HG03571 (cell line): ENCODE data around the gene PER2.
"Not testable (repeated sequence)": the region's sequence is repeated elsewhere in the genome, so short reads cannot be mapped to it uniquely, and the experiment has no call there.

ENCODE experiments used
- ATAC-seq: cut with Tn5 transposase; IDR thresholded peaks from one replicate; pipeline ENCODE4 v1.9.1; 2021; ENCODE audit not compliant: unreplicated experiment

Gene PER2

DNA sequence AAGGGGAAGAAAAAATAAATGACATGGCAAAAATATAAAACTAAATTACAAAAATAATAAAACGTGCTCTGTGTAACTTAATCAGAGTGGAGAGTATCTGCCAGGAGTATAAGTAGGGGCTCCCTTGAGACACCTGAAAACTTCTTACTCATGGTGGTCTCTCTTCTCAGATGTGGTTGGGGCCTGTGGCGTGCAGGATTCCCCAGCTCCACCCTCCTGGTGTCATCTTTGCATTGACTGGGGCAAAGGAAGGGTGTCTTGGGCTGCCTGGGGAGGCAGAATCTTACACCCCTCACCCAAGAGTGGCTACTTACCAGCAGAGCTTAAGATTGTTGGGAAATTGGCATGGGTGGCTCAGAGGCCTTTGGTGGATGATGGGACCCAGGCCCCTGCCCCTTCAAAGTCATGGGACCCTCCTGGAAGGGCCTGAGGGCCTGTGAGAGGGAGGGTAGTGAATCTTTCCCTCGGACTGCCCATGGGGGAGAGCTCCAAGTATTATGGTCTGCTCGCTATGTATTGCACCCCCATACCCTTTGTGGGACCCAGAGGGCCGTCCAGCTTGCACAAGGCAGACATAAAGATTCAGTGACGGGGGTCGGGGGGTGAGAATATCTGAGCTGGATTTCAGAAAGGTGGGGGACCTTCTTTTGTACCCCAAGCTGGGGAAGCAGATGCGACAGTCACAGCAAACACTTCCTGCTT lies 25.0 kb upstream of the PER2 start:
- ATAC-seq: no peak

DNA sequence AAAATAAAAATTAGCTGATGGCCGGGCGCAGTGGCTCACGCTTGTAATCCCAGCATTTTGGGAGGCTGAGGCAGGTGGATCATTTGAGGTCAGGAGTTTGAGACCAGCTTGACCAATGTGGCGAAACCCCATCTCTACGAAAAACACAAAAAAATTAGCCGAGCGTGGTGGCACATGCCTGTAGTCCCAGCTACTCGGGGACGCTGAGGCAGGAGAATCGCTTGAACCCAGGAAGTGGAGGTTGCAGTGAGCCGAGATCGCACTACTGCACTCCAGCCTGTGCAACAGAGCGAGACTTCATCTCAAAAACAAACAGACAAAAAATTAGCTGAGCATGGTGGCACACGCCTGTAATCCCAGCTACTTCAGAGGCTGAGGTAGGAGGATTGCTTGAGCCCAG lies 22.3 kb upstream of the PER2 start:
- not testable (repeated sequence) for ATAC-seq

DNA sequence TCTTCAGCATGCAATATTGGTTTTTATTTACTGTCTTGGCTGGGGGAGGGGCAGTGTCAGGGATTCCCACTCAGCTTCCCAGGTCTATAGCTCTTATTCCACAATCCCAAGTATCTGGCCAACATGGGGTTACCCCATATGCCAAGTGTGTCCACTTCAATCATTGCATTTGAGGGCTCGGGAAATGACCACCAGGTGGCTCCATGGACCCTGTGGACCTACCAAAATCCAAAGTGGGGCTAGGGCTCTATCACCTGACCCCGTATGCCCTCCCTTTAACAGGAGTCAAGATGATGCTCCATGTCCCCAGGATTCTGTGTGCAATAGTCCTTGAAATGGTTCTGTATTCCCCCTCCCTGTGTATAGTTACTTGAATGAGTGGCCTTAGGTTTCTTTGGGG lies 19.8 kb upstream of the PER2 start:
- ATAC-seq: no peak

DNA sequence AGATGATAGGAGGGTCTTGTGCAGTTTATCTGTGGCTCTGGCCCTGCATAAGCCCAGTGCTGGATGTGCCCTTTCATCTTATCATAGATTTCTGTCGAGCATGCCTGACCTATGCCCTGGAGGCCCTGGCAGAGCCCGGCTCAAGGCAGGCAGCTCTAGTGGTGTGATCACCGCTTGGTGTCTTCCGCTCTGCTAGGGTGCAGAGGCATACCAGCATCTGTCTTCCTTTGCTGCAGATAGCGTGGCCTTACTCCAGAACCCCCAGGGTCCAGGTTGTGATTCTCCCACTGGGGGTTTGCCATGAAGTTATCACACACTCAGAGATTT lies 18.2 kb upstream of the PER2 start:
- no peak for ATAC-seq

DNA sequence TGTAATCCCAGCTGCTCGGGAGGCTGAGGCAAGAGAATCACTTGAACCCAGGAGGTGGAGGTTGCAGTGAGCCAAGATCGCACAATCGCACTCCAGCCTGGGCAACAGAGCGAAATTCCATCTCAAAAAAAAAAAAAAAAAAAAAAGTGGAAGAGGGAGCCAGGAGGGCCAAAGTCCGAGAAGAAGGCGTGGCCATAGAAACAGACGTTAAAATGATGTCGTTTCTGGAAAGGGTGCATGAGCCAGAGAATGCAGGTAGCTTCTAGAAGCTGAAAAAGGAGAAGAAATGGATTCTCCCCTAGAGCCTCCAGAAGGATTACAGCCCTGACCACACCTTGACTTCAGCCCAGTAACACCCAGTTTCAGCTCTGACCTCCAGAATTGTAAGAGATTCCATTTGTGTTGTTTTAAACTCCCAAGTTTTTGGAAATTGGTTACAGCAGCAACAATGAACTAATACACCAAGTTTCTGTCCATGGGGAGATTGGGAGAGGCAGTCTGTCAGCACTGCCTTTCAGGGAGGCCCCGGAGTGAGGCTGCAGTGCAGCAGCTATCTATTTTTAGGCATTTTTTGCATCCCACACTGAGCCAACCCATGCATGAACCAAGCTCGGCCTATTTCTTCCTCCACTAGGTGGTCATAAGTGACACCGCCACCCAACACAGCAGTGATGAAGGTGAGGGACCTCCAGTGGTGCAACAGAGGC lies 17.7 kb upstream of the PER2 start:
- no peak for ATAC-seq

DNA sequence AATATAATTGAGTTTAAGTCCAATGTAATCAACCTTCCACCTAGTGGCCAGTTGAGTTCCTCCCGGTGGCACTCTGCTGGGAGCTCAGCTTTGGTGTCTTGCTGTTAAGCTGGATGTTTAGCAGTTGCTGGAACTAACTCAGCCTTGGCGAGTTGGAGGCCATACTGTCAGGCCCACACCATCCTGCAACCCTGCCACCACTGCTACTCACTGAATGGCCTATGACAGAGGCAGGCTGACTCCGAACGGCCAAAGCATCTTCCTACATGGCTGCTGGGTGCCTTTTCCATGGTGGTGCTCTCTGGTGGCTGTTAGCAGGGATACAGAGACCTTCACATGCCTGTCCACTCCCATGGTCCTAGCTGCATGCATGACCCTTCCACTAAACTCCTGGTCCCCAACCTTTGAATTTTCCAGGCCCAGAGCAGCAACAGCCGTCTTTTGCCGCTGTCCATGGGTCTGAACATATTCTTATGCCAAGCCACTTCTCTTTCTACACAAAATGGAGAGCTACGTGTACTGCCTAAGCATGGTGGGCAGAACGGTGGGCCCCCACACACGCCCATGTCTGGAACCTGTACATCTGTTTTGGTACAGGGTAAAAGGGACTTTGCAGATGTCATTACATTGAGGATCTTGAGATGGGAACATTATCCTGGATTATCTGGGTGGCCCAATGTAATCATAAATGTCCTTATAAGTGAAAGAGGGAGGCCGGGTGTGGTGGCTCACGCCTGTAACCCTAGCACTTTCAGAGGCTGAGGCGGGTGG lies 16.9 kb upstream of the PER2 start:
- no peak for ATAC-seq

DNA sequence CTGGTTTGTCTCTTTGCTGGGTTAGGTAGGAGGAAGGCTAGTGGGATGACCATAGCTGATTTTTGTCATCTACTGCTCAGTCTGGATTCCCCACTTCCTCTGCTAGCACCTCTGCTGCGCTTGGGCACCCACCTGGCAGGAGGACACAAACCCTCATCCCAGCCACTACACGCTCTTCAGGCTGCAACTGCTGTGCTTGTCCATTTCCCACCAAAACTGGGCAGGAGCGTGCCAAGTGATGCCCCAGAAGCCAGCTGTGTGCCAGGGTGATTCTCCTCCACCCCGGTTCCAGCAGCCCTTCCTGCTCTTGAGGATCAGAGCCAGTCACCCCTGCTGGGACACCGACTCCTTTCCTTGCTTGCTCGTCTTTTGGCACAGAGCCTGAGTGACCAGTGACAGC lies 15.7 kb upstream of the PER2 start:
- ATAC-seq: no peak

DNA sequence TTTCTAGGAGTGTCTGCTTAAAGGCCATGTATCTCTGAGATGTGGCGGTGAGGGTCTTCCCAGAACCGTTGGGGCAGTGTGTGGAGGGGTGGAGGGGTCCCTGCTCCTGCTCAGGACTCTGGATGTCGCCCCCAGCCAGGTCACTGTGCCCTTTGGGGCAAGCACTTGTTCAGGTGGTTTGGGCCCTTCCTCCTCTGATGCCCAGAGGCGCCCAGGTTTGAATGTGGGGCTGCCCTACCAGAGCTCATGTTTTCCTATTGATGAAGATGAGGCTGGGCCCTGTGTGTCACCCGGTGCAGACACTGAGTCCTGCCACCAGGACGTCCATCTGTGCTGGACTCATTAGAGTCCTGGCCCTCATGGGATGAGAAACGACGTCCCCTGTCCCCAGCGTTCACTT lies 14.3 kb upstream of the PER2 start:
- ATAC-seq: no peak

DNA sequence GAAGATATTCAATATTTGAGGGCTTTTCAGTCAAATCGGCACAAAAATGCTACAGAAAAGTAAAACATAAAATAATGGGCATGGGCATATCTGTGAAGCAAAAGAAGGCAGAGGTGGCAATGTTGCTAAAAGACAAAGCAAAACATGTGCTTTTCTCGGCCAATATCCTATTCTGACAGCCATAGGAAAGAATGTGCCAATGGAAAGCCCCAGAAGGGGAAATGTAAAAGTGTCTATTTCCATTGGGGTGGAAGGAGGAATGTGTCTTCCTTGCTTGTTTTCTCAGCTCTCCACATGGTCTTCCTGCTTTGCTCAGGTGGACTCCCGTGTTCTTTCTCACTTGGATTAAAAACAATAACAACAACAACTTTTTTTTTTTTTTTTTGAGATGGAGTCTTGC lies 13.7 kb upstream of the PER2 start:
- ATAC-seq: no peak

DNA sequence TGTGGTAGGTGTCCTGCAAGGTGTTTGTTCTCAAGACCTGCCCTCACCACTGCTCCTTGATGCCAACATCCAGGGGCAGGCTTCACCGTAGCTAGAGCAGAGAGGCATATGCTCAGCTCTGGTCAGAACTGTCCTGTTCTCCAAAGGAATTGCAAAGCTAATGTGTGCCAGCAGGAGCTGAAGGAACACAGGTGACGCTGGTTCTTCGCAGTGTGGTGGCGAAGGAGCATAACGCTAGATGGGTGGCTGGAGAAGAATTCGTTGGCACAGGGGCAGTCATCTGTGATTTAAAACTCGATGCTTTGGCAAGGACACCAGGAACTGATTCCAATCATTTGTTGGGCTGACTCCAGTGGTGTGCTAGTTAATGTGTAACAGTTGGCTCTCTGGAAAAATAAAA lies 11.4 kb upstream of the PER2 start:
- ATAC-seq: no peak

DNA sequence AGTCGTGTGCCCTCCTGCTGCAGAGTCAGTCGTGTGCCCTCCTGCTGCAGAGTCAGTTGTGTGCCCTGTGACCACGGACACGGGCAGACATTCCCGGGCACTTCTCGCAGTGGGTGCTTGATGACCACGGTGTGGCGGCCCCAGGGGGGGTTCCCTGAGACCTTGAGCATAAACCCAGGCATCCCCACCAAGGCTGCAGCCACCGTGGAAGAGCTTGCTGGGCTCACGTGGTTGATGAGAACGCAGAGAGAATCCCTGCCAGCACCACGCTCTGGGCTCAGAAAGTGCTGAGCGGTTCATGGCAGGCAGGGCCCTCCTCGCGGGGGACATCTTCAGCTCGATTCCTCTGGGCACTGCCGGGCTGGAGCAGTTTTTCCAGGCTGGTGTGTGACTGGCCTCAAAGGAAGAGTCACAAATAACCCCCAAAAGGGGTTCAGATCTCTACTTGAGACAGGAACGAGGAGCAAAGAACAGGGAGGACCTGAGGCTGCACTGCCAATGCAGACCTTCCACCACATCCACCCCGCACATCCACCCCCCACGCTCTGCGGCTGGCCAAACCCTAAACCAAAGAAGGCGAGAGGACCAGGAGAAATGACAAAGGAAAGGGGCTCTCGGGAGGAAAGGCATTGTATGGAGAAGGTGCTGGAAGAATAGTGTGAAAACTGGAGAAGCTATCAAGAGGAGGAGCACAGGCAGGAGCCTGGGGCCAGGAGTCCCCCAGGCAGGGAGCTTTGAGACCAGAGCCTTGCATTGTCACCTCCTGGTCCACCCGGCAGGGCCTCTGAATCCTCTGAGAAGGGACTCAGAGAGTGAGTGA lies 8.4 kb upstream of the PER2 start:
- ATAC-seq: no peak

DNA sequence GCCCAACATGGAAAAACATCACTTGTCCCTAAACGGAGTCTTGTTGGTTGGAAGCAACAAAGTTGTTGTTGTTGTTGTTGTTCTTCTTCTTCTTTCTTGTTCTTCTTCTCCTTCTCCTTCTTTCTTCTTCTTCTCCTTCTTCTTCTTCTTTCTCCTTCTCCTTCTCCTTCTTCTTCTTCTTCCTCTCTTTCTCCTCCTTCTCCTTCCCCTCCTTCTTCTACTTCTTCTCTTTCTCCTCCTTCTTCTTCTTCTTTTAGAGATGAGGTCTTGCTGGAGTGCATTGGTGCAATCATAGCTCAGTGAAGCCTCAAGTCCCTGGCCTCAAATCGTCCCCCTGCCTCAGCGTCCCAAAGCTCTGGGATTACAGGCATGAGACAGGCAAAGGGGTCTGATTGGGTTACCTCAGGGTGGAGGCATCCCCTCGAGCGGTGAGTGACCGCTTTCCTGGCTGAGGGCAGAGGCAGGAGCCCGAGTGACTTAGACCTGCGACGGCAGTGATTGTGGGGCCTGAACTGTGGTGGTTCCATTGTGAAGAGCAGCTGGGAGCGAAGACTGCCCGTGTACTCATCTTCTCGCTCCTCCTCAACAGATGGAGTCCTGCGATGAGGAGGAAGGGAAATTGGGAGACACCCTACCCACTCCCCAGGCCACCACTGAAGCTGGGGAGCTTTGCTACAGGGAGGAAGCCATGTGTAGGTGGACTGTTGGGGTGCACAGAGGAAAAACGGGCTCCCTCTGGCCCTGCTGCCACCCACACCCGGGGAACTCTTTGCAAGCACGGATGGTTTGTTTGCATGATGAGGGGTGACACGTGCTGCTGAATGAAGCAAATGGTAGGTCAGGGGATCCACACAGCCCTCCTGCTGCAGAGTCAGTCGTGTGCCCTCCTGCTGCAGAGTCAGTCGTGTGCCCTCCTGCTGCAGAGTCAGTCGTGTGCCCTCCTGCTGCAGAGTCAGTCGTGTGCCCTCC lies 7.0 kb upstream of the PER2 start:
- ATAC-seq: no peak

DNA sequence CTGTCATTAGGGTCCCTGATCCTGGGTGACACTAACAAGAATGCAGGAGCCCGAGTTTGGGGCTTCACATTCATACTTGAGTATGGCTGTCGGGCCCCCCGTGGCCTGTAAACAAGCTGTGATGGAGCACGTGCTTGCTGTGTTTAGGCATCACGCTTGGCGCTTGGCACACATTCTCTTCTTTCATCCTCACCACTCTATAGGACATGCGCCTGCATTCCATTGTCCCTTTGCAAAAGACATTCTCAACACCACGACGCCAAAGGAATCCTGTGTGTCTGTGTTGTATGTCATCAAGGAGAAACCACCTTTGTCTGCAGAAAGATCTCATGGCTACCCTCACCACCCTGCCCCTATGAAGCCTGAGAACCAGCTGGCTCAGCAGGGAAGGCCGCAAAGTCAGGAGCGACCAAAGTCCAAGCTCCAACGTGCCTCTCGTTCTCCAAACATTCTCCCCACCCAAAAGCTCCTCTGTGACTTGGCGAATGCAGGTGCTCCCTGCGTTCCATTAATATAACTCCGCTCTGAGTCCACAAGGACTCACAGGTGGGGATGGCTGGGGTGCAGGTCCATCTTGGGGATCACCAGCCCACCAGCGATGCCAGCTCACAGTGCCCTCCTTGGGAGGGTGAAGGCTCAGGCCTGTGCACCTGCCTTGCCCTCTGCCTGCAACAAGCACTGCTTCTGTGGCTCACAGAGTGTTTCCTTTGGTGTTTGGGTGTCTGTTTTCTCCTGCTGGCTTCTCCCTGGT lies 6.2 kb upstream of the PER2 start:
- ATAC-seq: no peak

DNA sequence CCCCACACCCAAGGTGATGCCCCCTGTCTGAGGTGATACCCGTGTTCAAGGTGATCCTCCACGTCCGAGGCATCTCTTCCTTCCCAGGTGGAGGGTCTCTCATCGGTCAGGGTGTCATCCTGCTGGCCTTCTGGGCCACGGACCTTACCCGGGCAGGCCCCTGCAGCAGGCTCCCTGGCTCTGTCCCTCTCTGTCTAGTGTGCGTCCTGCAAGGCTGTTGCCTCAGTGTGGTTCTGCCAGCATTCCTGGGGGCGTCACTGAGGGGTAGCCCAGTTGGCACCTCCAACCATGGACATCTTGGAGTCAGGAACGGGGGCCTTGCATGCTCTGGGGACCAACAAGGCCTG lies 5.6 kb upstream of the PER2 start:
- no peak for ATAC-seq

DNA sequence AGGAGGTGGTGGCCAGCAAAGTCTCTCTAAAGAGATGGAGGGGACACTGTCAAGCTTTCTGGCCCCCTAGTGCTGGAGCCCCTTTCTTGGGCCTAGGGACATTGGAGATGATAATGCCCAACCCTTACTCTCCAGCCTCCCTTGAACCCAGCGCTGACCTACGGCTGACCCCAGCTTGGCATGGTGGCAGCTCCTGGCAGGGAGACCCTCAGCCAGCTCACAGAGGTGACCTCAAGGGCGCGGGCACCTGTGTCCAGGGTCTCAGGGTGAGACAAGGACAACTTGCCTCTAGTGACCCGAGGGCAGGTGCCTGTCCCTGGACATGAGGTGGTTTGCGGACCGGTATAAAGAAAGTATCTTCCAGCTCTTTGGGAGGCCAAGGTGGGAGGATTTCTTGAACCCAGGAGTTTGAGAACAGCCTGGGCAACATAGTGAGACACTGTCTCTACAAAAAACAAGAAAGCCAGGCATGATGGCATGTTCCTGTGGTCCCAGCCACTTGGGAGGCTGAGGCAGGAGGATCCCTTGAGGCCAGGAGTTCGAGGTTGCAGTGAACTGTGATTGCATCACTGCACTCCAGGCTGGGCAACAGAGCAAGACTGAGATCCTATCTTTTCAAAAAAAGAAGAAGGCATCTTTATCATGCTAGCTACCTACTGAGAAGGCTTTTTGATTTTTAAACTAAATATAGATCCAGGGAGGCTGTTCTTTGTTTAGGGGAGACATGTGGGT lies 3.3 kb upstream of the PER2 start:
- no peak for ATAC-seq

DNA sequence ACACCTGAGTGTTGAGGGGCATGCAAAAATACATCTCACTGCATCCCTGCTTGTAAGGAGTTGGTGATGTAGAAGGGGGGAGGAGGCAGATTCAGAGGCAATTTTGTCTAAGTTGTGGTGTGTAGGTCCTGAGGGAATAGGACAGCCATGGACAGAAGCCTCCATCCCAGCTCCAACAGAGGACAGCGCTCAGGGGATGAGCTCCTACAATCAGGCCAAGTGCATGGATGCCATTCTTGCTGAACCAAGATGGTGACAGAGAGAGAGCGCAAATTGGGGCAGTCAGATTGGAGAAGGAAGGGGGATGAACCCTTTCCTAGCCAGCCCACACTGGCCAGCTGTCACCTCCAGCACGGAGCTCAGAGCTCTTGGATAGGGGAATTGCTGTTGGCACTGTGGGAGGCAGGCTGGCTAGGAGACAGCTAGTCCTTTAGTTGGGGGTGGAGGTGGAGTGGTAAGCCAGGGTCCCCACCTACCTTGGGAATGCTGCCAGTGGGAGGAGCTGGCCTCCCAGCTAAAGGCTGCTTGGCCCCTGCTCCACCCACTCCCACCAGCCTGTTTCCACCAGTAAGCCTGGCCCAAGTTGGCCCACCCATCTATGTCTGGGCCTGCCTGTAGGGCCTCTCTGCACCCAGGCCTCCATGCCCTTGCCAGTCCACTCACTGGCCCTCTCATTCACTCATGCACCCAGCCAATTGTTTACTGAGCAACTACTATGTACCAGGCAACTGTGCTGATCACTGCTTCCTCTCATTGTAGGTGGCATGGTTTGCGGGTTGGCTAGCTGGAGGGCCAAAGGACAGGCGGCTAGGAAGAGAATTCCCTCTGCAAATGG lies 2.5 kb upstream of the PER2 start:
- ATAC-seq: no peak

DNA sequence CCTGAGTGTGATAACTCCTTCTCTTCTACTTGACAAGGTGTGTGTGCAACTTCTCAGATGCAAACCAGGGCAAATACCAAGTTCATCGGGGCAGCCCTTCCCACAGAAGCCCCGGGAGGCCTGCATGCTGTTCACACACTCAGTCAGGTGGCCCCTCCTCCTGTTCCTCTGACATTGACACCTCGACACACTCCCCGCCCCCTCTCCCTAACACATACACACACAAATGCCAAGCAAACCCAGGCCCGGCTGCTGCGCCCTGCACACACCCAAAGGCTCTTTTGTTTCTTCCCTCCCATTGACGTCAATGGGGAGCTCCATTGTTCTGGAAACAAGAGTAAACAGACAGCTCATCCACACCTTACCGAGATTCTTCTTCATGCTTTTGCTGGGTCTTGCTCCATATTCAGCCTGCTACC lies 1.7 kb upstream of the PER2 start:
- ATAC-seq: no peak

DNA sequence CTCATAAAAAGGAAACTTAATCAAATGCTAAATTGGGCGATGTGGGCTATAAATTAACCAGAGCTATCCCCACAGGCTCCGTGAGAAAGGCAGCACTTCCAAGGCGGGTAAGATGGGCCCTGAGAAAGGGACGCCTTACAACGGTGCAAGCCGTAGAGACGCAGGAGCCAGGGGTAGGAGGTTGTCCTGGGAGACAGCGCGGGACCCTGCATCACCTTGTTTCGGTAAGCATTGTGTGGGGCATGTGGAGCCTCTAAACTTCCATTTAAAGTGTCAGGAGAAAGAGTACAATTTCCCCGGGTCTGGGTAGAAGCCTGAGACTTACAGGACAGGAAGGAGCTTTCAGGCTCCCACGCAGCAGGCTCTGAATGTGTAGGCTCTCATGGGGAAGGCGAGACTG lies 1.2 kb upstream of the PER2 start:
- no peak for ATAC-seq
